GM21737 (cell line): ENCODE results near the gene VIPR2.
"Not testable (repeated sequence)": the region's sequence is repeated elsewhere in the genome, so short reads cannot be mapped to it uniquely, and the experiment has no call there.

Experiments
- ATAC-seq: cut with Tn5 transposase; IDR thresholded peaks from one replicate; pipeline ENCODE4 v1.9.1; 2021; ENCODE audit warnings: mild to moderate bottlenecking, moderate library complexity; ENCODE audit not compliant: unreplicated experiment

The VIPR2 gene

GRCh38 chr7:158996214-158997109, 148.2 kb downstream of the VIPR2 start:
- no peak for ATAC-seq

GRCh38 chr7:158995514-158995913, 149.2 kb downstream of the VIPR2 start:
- no peak for ATAC-seq

GRCh38 chr7:158994687-158995086, 150.0 kb downstream of the VIPR2 start:
- no peak for ATAC-seq

GRCh38 chr7:158993591-158993990, 151.1 kb downstream of the VIPR2 start:
- no peak for ATAC-seq

- no peak for ATAC-seq
Observed at GRCh38 chr7:158992759-158993158, 151.9 kb downstream of the VIPR2 start.

GRCh38 chr7:158991824-158992621, 152.6 kb downstream of the VIPR2 start:
- ATAC-seq = no peak

- ATAC-seq = no peak
Observed at GRCh38 chr7:158988996-158989395, 155.7 kb downstream of the VIPR2 start.

- no peak for ATAC-seq
Observed at GRCh38 chr7:158988302-158988862, 156.3 kb downstream of the VIPR2 start.

- ATAC-seq = no peak
Observed at GRCh38 chr7:158987691-158988090, 157.0 kb downstream of the VIPR2 start.

- ATAC-seq = no peak
Observed at GRCh38 chr7:158985583-158985982, 159.1 kb downstream of the VIPR2 start.

GRCh38 chr7:158984007-158984406, 160.7 kb downstream of the VIPR2 start:
- not testable (repeated sequence) for ATAC-seq

- not testable (repeated sequence) for ATAC-seq
Observed at GRCh38 chr7:158982080-158982479, 162.6 kb downstream of the VIPR2 start.

GRCh38 chr7:158979635-158980351, 164.9 kb downstream of the VIPR2 start:
- no peak for ATAC-seq

- no peak for ATAC-seq
Observed at GRCh38 chr7:158979023-158979529, 165.6 kb downstream of the VIPR2 start.
